Activated B cell treated with CpG ODN at 0.5 μM for 24 hours (primary cell): ENCODE results near the gene INSC. TPM values are rescaled to one million over a fixed set of nuclear protein-coding genes. Genes with fewer than 3 reads are reported as not detected.

Experiments used
- ATAC-seq: fragments of 200-7000 bp; cut with Tn5 transposase; one replicate; pipeline ENCODE4 v1.10.0; 2021; ENCODE audit warnings: low read depth, mild to moderate bottlenecking, moderate library complexity
- CTCF ChIA-PET: fragments of 350-600 bp; sonication (Branson Sonifier 250); formaldehyde crosslinking; loops from one replicate; lab custom pipeline; 2021; ENCODE audit warnings: antibody characterized with exemption; lab: Charles Lee
- POLR2A ChIA-PET: fragments of 350-600 bp; sonication (Branson Sonifier 250); formaldehyde crosslinking; loops from one replicate; lab custom pipeline; 2021; ENCODE audit warnings: antibody characterized with exemption; lab: Charles Lee
- DNase-seq: peaks from one replicate; pipeline ENCODE4 v3.0.0; 2022
- H3K27ac Mint-ChIP-seq: one replicate; pipeline ENCODE4 v1.8.0; 2020; ENCODE audit warnings: mixed read lengths
- H3K27me3 Mint-ChIP-seq: one replicate; pipeline ENCODE4 v1.8.0; 2021; ENCODE audit warnings: mixed read lengths
- H3K36me3 Mint-ChIP-seq: one replicate; pipeline ENCODE4 v1.8.0; 2021; ENCODE audit warnings: low read depth, mixed read lengths
- H3K4me1 Mint-ChIP-seq: one replicate; pipeline ENCODE4 v1.8.0; 2021; ENCODE audit warnings: mixed read lengths
- H3K4me3 Mint-ChIP-seq: one replicate; pipeline ENCODE4 v1.8.0; 2020; ENCODE audit warnings: mild to moderate bottlenecking, mixed read lengths
- H3K9me3 Mint-ChIP-seq: one replicate; pipeline ENCODE4 v1.8.0; 2020; ENCODE audit warnings: mixed read lengths
- CTCF ChIP-seq: fragments of 200-600 bp; IDR thresholded peaks from one replicate; pipeline ENCODE4 v1.8.0; 2022; ENCODE audit warnings: antibody characterized with exemption, mild to moderate bottlenecking
- intact Hi-C: fragments of 100-400 bp; cut with micrococcal nuclease; formaldehyde crosslinking; loops from one replicate; pipeline ENCODE4 v1.15.1; 2024
- total RNA-seq: library from RNA; stranded (reverse); gene quantifications from 2 replicates; pipeline ENCODE4 v1.2.3, GENCODE V29; 2022

The INSC gene
- total RNA-seq, 1 donor from 2014 or later, result not detected

GRCh38 chr11:15157606-15158137, 42.9 kb downstream of the INSC start:
- ChIA-PET POLR2A (no interaction called here), CTCF (interaction anchor here (0.7 to 5.6 kb wide), 2 partner anchors 57 to 250 kb away, joined by 3 to 67 read pairs; no protein-coding TSS in a partner anchor)
- Mint-ChIP-seq H3K27me3 (no peaks in the 10 kb centered on the region), H3K4me1 (no peaks in the 10 kb centered on the region), H3K9me3 (no peaks in the 10 kb centered on the region), H3K4me3 (no peak overlapping the region), H3K36me3 (no peaks in the 10 kb centered on the region), H3K27ac (no peak overlapping the region)
- intact Hi-C loops, result no loop called here
- DNase-seq, result no peak
- TF ChIP-seq CTCF, result no peak
- ATAC-seq, result no peak

GRCh38 chr11:15158351-15159015, 43.8 kb downstream of the INSC start:
- DNase-seq (no peak), ATAC-seq (no peak)
- H3K4me3 Mint-ChIP-seq, result no peak overlapping the region
- H3K4me1 Mint-ChIP-seq, result no peaks in the 10 kb centered on the region
- CTCF ChIA-PET, result interaction anchor here (1.3 to 5.6 kb wide), 3 partner anchors 50 to 251 kb away, joined by 4 to 67 read pairs (median 11); no protein-coding TSS in a partner anchor
- no peak for TF ChIP-seq CTCF
- no peaks in the 10 kb centered on the region for H3K9me3 Mint-ChIP-seq
- POLR2A ChIA-PET, result no interaction called here
- intact Hi-C loops, result loop anchor here (1.0 kb wide), 1 partner anchor 57 kb away; no protein-coding TSS in a partner anchor
- H3K27me3 Mint-ChIP-seq, result no peaks in the 10 kb centered on the region
- no peak overlapping the region for H3K27ac Mint-ChIP-seq
- H3K36me3 Mint-ChIP-seq, result no peaks in the 10 kb centered on the region

- Mint-ChIP-seq H3K36me3 (no peaks in the 10 kb centered on the region), H3K4me1 (no peaks in the 10 kb centered on the region), H3K4me3 (no peak overlapping the region), H3K27me3 (no peaks in the 10 kb centered on the region), H3K27ac (no peak overlapping the region), H3K9me3 (no peaks in the 10 kb centered on the region)
- DNase-seq, result no peak
- no peak for TF ChIP-seq CTCF
- POLR2A ChIA-PET, result no interaction called here
- intact Hi-C loops, result loop anchor here (1.0 kb wide), 1 partner anchor 58 kb away; no protein-coding TSS in a partner anchor
- CTCF ChIA-PET, result interaction anchor here (0.7 to 5.6 kb wide), 7 partner anchors 27 to 370 kb away, joined by 3 to 67 read pairs (median 3); partner anchors contain the start of gene INSC
- ATAC-seq, result no peak
These were observed 44.4 kb downstream of the INSC start for GRCh38 chr11:15159085-15159484.

- Mint-ChIP-seq H3K4me1 (no peaks in the 10 kb centered on the region), H3K27me3 (peaks cover 16% of the 10 kb centered on the region), H3K27ac (no peak overlapping the region), H3K9me3 (no peaks in the 10 kb centered on the region), H3K36me3 (no peaks in the 10 kb centered on the region), H3K4me3 (no peak overlapping the region)
- ChIA-PET POLR2A (no interaction called here), CTCF (interaction anchor here (1.3 to 5.6 kb wide), 2 partner anchors 61 to 253 kb away, joined by 4 to 67 read pairs; no protein-coding TSS in a partner anchor)
- no peak for TF ChIP-seq CTCF
- ATAC-seq (no peak), DNase-seq (no peak)
- intact Hi-C loops, result no loop called here
These were observed 47.1 kb downstream of the INSC start for GRCh38 chr11:15161790-15162189.

GRCh38 chr11:15163136-15163535, 48.4 kb downstream of the INSC start:
- H3K9me3 Mint-ChIP-seq, result no peaks in the 10 kb centered on the region
- peaks cover 16% of the 10 kb centered on the region for H3K27me3 Mint-ChIP-seq
- ChIA-PET POLR2A (no interaction called here), CTCF (interaction anchor here (0.9 kb wide), 1 partner anchor 255 kb away, joined by 3 read pairs; no protein-coding TSS in a partner anchor)
- no peak overlapping the region for H3K27ac Mint-ChIP-seq
- H3K36me3 Mint-ChIP-seq, result no peaks in the 10 kb centered on the region
- DNase-seq (no peak), ATAC-seq (no peak)
- no peak overlapping the region for H3K4me3 Mint-ChIP-seq
- no peak for TF ChIP-seq CTCF
- intact Hi-C loops, result no loop called here
- no peaks in the 10 kb centered on the region for H3K4me1 Mint-ChIP-seq
